Eye (tissue), 1 donor: ENCODE measurements around the gene SETD4.
"Not testable (repeated sequence)": the region's sequence is repeated elsewhere in the genome, so short reads cannot be mapped to it uniquely, and the experiment has no call there.

Experiments used
- DNase-seq: peaks from one replicate; pipeline ENCODE4 v3.0.0-alpha.2; 2015

The SETD4 gene

DNA sequence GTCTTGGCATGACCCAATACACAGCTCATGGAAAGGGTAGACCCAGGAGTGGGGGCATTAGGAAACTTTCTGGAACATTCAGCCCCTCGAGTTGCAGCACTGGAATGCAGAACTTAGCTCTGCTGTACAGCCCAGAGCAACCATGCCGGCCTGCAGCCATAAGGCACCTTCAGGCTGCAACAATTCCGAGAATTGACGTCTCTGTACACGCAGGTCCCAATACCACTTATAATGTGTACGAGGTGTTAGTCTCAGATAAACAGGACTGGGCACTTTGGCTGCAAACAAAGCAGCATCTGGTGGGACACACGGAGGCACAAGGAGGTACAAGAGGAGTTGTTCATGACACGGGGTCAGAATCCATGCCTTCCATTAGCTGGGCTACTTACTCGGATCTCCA lies 17.4 kb upstream of the SETD4 start:
- no peak for DNase-seq

GRCh38 chr21:36076878-36077655 lies 16.7 kb upstream of the SETD4 start:
- DNase-seq = no peak

- no peak for DNase-seq
Measured at GRCh38 chr21:36075953-36076352, 15.6 kb upstream of the SETD4 start.

DNA sequence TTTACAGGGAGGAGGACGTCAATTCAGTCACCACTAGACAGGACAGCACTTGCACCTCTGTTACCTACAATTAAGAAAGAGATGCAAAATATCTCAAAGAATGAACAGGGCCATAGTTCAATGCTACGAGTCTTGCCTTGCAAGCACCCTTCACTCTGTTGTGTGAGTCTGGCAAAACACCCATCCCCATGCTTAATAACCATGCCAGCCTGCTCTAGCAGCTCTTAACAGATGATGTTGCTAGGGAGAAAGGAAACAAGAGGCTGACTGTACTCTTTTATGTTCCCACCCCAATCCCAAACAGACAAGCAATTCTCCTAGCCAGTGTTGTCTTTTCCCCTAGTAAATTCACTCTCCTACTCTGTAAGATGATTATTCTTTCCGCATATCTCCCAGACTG lies 14.8 kb upstream of the SETD4 start:
- DNase-seq = no peak

DNA sequence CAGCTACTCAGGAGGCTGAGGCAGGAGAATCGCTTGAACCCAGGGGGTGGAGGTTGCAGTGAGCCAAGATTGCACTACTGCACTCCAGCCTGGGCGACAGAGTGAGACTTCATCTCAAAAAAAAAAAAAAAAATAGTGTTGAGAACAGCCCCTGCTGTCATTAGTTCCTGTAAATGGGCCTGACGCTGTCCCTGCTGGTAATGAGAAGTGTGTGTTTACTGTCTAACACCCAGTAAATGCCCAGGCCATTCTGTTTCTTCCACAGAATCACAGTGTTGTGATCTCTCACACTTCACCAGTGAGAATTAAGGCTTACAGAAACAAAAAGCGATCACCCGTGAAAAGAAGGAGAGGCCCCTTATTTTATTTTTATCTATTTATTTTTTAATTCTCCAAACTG lies 13.6 kb upstream of the SETD4 start:
- DNase-seq = not testable (repeated sequence)

- no peak for DNase-seq
Measured at GRCh38 chr21:36073181-36073580, 12.9 kb upstream of the SETD4 start.

DNA sequence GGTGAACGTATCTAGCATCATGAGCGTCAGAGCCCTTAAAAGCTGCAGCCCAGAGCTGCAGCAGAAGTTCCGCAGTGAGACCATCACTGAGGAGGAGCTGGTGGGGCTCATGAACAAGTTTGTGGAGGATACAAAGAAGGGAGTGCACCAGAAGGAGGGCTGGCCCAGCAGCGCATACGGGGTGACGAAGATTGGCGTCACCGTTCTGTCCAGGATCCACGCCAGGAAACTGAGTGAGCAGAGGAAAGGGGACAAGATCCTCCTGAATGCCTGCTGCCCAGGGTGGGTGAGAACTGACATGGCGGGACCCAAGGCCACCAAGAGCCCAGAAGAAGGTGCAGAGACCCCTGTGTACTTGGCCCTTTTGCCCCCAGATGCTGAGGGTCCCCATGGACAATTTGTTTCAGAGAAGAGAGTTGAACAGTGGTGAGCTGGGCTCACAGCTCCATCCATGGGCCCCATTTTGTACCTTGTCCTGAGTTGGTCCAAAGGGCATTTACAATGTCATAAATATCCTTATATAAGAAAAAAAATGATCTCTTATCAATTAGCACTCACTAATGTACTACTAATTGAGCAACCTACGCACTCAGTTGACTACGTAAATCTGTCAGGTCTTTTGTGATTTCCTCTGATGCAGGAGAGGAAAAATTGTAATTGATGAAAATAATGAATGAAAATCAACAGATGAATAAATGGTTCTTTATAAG lies 12.3 kb upstream of the SETD4 start:
- DNase-seq = no peak

DNA sequence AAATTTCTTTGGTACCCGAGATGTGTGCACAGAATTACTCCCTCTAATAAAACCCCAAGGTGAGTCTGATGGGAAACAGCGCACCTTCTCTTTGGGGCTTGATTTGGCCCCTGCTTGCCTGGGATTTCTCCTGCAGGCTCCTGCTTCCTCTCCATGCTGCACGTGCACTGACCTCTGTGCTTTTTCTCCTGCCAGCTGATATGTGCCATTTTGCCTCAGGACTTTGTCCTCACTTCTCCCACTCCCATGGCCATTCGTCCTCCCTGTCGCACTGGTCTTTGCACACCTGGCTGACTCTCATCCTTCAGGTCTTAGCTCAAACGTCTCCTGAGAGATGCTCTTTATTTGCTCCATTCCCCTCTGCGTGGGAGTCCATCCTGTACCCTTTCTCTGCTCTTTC lies 10.7 kb upstream of the SETD4 start:
- DNase-seq = no peak

- peak; percentile 93 for DNase-seq
Measured at GRCh38 chr21:36069713-36070583, 9.6 kb upstream of the SETD4 start, which contains the start of gene CBR1. TSS of gene CBR1 (plus strand) at chr21:36070024. CDS start at chr21:36070116, 92 bp downstream.

- DNase-seq = no peak
Measured at GRCh38 chr21:36068748-36069398, 8.5 kb upstream of the SETD4 start.

DNA sequence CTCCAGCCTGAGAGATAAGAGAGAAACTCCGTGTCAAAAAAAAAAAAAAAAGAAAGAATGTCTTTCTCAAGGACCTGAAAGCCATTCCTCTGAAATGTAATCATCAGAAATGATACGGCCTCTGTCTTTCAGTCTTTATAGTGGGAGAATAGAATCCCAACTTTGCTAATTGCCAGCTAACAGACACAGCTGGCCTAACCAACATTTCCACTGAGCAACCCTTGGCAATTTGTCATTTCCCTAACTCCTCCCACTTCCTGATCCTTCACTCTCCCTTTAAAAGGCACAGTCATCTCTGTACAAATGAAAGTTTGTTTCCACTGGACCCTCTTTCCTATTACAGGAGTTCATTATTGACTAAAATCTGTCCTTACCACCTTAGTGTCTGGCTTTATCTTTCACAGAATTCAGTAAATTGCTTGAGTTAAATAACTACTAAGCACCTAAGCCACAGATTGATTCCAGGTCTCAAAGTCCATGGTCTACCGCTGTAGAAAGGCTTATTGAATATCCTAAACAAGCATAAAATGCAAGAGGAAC lies 5.2 kb upstream of the SETD4 start:
- no peak for DNase-seq

- no peak for DNase-seq
Measured at GRCh38 chr21:36064085-36064460, 3.7 kb upstream of the SETD4 start.

GRCh38 chr21:36063375-36064084 lies 3.2 kb upstream of the SETD4 start:
- DNase-seq = no peak

DNA sequence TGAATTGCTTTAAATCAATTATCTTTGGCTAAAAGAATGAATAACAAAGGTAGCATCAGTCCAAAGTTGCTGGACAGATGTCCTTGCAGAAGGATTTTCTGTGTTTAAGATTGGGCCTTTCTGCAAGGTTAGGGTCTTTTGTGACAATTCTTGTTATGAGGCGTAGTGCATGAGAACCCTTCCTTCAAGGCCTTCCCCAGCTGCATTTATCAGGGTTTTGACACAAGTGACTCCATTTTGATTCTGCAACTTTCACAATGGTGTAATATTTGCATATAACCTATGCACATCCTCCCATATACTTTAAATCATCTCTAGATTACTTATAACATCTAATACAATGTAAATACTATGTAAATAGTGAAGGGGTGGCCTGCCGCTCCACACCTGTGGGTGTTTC lies 1.1 kb upstream of the SETD4 start:
- DNase-seq = no peak

DNA sequence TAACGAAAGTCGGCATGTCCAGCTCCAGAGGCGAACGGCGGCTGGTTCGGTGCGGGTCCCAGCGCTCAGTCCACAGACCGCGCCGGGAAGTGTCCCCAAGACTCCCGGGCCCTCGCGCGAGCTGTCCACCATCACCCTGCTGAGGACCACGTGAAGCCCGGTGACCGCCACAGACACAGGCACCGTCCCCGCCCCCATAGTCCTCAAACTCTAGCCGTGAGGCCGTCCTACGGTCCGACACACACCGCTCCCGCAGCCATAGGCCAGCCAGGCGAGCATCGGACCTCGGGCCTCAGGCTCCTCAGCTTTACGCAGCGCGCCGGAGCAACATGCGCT lies 535 bp downstream of the SETD4 start:
- DNase-seq = no peak

- DNase-seq = no peak
Measured at GRCh38 chr21:36055551-36055950, 4.8 kb downstream of the SETD4 start.

- DNase-seq = no peak
Measured at GRCh38 chr21:36053715-36054062, 6.6 kb downstream of the SETD4 start.

DNA sequence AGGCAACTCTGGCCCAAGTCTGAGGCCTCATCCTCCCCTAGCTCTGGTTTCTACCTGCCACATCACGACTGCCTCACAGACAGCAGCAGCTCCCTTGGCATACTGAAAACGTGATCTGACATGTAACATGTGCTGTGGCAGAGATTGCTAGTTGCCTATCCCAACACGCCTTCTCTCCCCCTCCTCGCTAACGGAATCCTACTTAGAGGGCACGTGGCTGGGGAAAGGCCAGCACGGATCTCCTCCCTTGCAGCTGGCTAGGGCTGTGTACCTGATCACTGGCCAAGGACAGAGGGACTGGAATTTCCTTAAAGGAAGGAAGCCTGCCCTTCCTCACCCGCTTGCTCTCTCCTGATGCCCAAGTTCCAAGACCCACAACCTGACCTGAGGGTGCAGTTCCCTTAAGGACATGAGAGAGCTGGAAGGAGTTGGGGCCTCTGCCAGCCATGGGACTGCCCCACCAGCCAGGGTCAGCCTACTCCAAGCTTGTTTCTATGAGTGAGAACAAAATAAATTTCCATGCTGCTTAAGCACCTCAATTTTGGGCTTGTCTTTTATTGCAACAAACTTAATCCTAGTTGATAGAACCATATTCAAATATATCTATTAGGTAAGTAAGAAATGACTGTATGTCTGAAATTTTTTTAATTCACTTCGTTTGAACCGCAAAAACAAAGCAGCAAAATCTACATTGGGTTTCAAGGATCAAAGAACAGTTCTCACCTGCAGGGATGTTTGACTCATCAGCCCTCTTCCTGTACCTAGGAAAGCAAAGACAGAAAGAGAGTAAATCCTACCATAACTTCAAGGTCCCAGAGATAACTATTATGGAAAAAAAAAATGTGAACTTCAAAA lies 7.2 kb downstream of the SETD4 start:
- no peak for DNase-seq

DNA sequence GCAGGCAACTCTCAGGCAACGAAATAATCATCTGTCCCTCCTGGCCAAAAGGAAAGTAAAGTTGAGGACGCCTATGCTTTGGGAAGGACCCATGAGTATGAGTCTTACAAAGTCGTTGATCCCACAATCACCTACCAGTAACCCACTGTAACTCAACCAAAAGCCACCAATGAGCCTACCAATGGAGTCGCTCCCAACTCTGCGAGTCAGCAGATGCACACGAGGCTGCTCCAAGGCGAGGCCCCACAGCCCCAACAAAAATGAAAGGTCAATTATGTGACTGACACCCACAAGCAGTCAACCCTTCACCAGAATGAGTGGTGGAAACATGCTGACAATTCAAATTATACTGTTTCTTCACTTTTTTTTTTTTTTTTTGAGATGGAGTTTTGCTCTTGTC lies 12.0 kb downstream of the SETD4 start:
- DNase-seq = no peak

DNA sequence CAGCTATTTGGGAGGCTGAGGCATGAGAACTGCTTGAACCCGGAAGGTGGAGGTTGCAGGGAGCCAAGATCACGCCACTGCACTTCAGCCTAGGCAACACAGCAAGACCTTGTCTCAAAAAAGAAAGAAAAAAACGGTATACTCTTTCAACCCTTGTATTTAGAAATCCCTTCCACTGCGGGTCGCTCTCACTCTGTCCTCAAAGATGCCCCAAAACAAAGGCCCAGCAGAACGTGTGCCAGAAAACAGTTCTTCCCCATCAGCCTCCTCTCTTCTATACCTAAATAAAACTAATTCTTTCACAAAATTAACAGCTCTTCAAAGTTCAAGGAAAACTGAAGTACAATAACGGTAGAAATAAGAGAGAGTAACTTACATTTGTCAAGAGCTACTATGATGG lies 13.2 kb downstream of the SETD4 start:
- no peak for DNase-seq

- DNase-seq = no peak
Measured at GRCh38 chr21:36045993-36046392, 14.3 kb downstream of the SETD4 start.
